ENCODE measurements around the gene ZNF280B. TPM values are rescaled to one million over a fixed set of nuclear protein-coding genes. Genes with fewer than 3 reads are reported as not detected.

Gene ZNF280B
- total and polyA plus RNA-seq, 9 of the 15 experiments (the other 6 are each of a cell fraction or from before 2014, with no cell fraction given): 7.7 to 29.9 (median 20.0) TPM

DNA sequence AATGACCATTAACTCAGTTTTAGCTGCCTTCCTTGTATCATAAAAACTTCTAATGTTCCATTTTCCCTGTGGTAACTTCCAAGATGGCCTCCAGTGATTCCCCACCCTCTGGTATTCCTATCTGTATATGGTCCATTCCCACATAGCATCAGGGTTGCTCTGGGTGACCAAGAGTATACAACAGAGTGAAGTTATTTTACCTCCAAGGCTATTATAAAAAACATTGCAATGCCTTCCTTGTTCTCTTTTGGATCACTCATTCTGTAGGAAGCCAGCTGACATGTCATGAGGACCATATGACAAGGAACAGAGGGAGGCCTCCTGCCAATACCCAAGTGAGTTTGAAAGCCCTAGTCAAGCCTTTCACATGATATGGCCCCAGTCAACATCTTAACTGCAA lies 30.1 kb downstream of the ZNF280B start (continued):
- no peak for TF ChIP-seq GATAD2B (IDR thresholded peaks at IDR 0.05; ENCODE audit: borderline replicate concordance)
- TF ChIP-seq, protein P1, sequence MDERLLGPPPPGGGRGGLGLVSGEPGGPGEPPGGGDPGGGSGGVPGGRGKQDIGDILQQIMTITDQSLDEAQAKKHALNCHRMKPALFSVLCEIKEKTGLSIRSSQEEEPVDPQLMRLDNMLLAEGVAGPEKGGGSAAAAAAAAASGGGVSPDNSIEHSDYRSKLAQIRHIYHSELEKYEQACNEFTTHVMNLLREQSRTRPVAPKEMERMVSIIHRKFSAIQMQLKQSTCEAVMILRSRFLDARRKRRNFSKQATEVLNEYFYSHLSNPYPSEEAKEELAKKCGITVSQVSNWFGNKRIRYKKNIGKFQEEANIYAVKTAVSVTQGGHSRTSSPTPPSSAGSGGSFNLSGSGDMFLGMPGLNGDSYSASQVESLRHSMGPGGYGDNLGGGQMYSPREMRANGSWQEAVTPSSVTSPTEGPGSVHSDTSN (CRISPR knock-in tag; IDR thresholded peaks at IDR 0.05; ENCODE audit: low read depth): no peak
- TF ChIP-seq, protein P1 (tag; conservative IDR thresholded peaks at IDR 0.05; ENCODE audit: low read depth): peak; percentile 55; the same call in 1 of the 2 replicates
- TF ChIP-seq, protein P2, sequence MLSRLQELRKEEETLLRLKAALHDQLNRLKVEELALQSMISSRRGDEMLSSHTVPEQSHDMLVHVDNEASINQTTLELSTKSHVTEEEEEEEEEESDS (CRISPR knock-in tag; IDR thresholded peaks at IDR 0.05): no peak
- no peak for TF ChIP-seq SMAD2 (IDR thresholded peaks at IDR 0.05; ENCODE audit: low read depth, low read length)
- TF ChIP-seq ZNF384 (IDR thresholded peaks at IDR 0.05; ENCODE audit: low read depth, low read length): no peak
- TF ChIP-seq XRCC4 (IDR thresholded peaks at IDR 0.05; ENCODE audit: extremely low read depth, insufficient read depth, insufficient read length): no peak
- TF ChIP-seq, protein P3, sequence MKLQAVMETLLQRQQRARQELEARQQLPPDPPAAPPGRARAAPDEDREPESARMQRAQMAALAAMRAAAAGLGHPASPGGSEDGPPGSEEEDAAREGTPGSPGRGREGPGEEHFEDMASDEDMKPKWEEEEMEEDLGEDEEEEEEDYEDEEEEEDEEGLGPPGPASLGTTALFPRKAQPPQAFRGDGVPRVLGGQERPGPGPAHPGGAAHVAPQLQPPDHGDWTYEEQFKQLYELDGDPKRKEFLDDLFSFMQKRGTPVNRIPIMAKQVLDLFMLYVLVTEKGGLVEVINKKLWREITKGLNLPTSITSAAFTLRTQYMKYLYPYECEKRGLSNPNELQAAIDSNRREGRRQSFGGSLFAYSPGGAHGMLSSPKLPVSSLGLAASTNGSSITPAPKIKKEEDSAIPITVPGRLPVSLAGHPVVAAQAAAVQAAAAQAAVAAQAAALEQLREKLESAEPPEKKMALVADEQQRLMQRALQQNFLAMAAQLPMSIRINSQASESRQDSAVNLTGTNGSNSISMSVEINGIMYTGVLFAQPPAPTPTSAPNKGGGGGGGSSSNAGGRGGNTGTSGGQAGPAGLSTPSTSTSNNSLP (IDR thresholded peaks at IDR 0.05; ENCODE audit: borderline replicate concordance, low read depth, low read length): no peak
- TF ChIP-seq POLR2A (conservative IDR thresholded peaks at IDR 0.05): no peak
- TF ChIP-seq, protein P4, sequence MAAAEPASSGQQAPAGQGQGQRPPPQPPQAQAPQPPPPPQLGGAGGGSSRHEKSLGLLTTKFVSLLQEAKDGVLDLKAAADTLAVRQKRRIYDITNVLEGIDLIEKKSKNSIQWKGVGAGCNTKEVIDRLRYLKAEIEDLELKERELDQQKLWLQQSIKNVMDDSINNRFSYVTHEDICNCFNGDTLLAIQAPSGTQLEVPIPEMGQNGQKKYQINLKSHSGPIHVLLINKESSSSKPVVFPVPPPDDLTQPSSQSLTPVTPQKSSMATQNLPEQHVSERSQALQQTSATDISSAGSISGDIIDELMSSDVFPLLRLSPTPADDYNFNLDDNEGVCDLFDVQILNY (CRISPR knock-in tag; IDR thresholded peaks at IDR 0.05): no peak
- no peak for TF ChIP-seq DDX20 (tag; IDR thresholded peaks at IDR 0.05; ENCODE audit: low read depth)
- TF ChIP-seq ELF4 (CRISPR knock-in tag; IDR thresholded peaks at IDR 0.05): no peak
- no peak for TF ChIP-seq TFAM (CRISPR knock-in tag; conservative IDR thresholded peaks at IDR 0.05)
- peak; percentile 76; the same call in 1 of the 2 replicates for TF ChIP-seq FOXJ2 (tag; IDR thresholded peaks at IDR 0.05)
- no peak for TF ChIP-seq TCF3 (CRISPR knock-in tag; IDR thresholded peaks at IDR 0.05)
- TF ChIP-seq SMARCE1 (IDR thresholded peaks at IDR 0.05): no peak
- TF ChIP-seq ZFP1 (CRISPR knock-in tag; IDR thresholded peaks at IDR 0.05): no peak
- no peak for TF ChIP-seq TCF7 (IDR thresholded peaks at IDR 0.05; ENCODE audit: borderline replicate concordance)
- no peak for TF ChIP-seq SREBF1 (IDR thresholded peaks at IDR 0.05; ENCODE audit: borderline replicate concordance, low read depth, low read length)
- no peak for TF ChIP-seq ZNF140 (CRISPR knock-in tag; IDR thresholded peaks at IDR 0.05)
- no peak for TF ChIP-seq ZBTB8A (IDR thresholded peaks at IDR 0.05; ENCODE audit: partially characterized antibody)
- TF ChIP-seq, protein P5, sequence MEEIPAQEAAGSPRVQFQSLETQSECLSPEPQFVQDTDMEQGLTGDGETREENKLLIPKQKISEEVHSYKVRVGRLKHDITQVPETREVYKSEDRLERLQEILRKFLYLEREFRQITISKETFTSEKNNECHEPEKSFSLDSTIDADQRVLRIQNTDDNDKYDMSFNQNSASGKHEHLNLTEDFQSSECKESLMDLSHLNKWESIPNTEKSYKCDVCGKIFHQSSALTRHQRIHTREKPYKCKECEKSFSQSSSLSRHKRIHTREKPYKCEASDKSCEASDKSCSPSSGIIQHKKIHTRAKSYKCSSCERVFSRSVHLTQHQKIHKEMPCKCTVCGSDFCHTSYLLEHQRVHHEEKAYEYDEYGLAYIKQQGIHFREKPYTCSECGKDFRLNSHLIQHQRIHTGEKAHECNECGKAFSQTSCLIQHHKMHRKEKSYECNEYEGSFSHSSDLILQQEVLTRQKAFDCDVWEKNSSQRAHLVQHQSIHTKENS (CRISPR knock-in tag; IDR thresholded peaks at IDR 0.05): no peak
- TF ChIP-seq RBM14 (IDR thresholded peaks at IDR 0.05; ENCODE audit: borderline replicate concordance, insufficient read depth, low read depth, low read length): no peak
- TF ChIP-seq PCBP1 (IDR thresholded peaks at IDR 0.05; ENCODE audit: low read depth, low read length, poor library complexity, severe bottlenecking): no peak
- TF ChIP-seq ZNF184 (CRISPR knock-in tag; IDR thresholded peaks at IDR 0.05): no peak

Data from K562 (cell line).